BE2C (cell line): ENCODE data around the gene DPP10.

Experiments
- DNase-seq: peaks from one replicate; pipeline ENCODE4 v3.0.0-alpha.2; 2020
- H3K27me3 ChIP-seq: fragments of 250-450 bp; sonication (Bioruptor Pico); 2 replicates; pipeline ENCODE4 v1.5.1; 2020; ENCODE audit warnings: mild to moderate bottlenecking
- H3K36me3 ChIP-seq: fragments of 250-450 bp; sonication (Bioruptor Pico); 2 replicates; pipeline ENCODE4 v1.5.1; 2020; ENCODE audit warnings: mild to moderate bottlenecking
- H3K4me1 ChIP-seq: fragments of 250-450 bp; sonication (Bioruptor Pico); 2 replicates; pipeline ENCODE4 v1.5.1; 2020
- H3K4me3 ChIP-seq: 2 replicates; pipeline ENCODE4 v1.5.1; 2011; ENCODE audit warnings: low read depth, low read length
- H3K9me3 ChIP-seq: fragments of 250-450 bp; sonication (Bioruptor Pico); 2 replicates; pipeline ENCODE4 v1.5.1; 2020
- CTCF ChIP-seq: IDR thresholded peaks from 2 replicates; pipeline ENCODE4 v1.5.1; 2012; ENCODE audit warnings: mild to moderate bottlenecking, low read depth, low read length

Gene DPP10

GRCh38 chr2:115129536-115129935 lies 687.1 kb downstream of the DPP10 start:
- no peak for TF ChIP-seq CTCF
- Histone ChIP-seq H3K4me3 (no peak overlapping the region), H3K9me3 (no peaks in the 10 kb centered on the region), H3K4me1 (no peaks in the 10 kb centered on the region), H3K27me3 (no peaks in the 10 kb centered on the region), H3K36me3 (no peaks in the 10 kb centered on the region)
- no peak for DNase-seq

- H3K4me3 ChIP-seq, result no peak overlapping the region
- DNase-seq, result no peak
Measured at GRCh38 chr2:115160531-115161080, 718.2 kb downstream of the DPP10 start.

GRCh38 chr2:115161081-115161770 lies 718.8 kb downstream of the DPP10 start:
- Histone ChIP-seq H3K27me3 (peaks cover 9% of the 10 kb centered on the region; the same call in 1 of the 2 replicates), H3K4me3 (no peak overlapping the region), H3K9me3 (no peaks in the 10 kb centered on the region), H3K4me1 (no peaks in the 10 kb centered on the region), H3K36me3 (no peaks in the 10 kb centered on the region)
- no peak for TF ChIP-seq CTCF
- DNase-seq, result peak; percentile 6

More at GRCh38 chr2:115160531-115161080, 718.2 kb downstream of the DPP10 start:
- peaks cover 9% of the 10 kb centered on the region; the same call in 1 of the 2 replicates for H3K27me3 ChIP-seq
- no peaks in the 10 kb centered on the region for H3K9me3 ChIP-seq
- H3K4me1 ChIP-seq, result no peaks in the 10 kb centered on the region
- TF ChIP-seq CTCF, result no peak
- no peaks in the 10 kb centered on the region for H3K36me3 ChIP-seq

- no peak for DNase-seq
- Histone ChIP-seq H3K4me1 (no peaks in the 10 kb centered on the region), H3K27me3 (peaks cover 9% of the 10 kb centered on the region; the same call in 1 of the 2 replicates), H3K36me3 (no peaks in the 10 kb centered on the region), H3K9me3 (no peaks in the 10 kb centered on the region), H3K4me3 (no peak overlapping the region)
- no peak for TF ChIP-seq CTCF
Measured at GRCh38 chr2:115161771-115162493, 719.5 kb downstream of the DPP10 start.

- no peaks in the 10 kb centered on the region for H3K4me1 ChIP-seq
- no peak for DNase-seq
- no peaks in the 10 kb centered on the region for H3K36me3 ChIP-seq
- peaks cover 9% of the 10 kb centered on the region; the same call in 1 of the 2 replicates for H3K27me3 ChIP-seq
- H3K4me3 ChIP-seq, result no peak overlapping the region
- no peak for TF ChIP-seq CTCF
- no peaks in the 10 kb centered on the region for H3K9me3 ChIP-seq
Measured at GRCh38 chr2:115162494-115163293, 720.3 kb downstream of the DPP10 start.
